Sigmoid colon (tissue), 7 donors: Measurements from ENCODE around the gene RNF157. TPM values are rescaled to one million over a fixed set of nuclear protein-coding genes. Genes with fewer than 3 reads are reported as not detected.
"Not testable (repeated sequence)": the region's sequence is repeated elsewhere in the genome, so short reads cannot be mapped to it uniquely, and the experiment has no call there.

Source experiments
- DNase-seq: peaks from one replicate; pipeline ENCODE4 v3.0.0-alpha.2; 2019
- H3K27ac ChIP-seq, 4 donors: fragments of 200-600 bp; sonication (generic); one replicate each; pipeline ENCODE4 v1.5.1; 2016 to 2019; ENCODE audit warnings: mild to moderate bottlenecking in 1 of 4
- H3K27me3 ChIP-seq, 3 donors: fragments of 200-600 bp; sonication (generic); one replicate each; pipeline ENCODE4 v1.5.1; 2019; ENCODE audit warnings: mild to moderate bottlenecking in 1 of 3
- H3K36me3 ChIP-seq, 4 donors: fragments of 200-600 bp; sonication (generic); one replicate each; pipeline ENCODE4 v1.5.1; 2016 to 2019
- H3K4me1 ChIP-seq, 4 donors: fragments of 200-600 bp; sonication (generic); one replicate each; pipeline ENCODE4 v1.5.1; 2017 to 2019
- H3K4me3 ChIP-seq, 4 donors: fragments of 200-600 bp; sonication (generic); one replicate each; pipeline ENCODE4 v1.5.1; 2017 to 2019; ENCODE audit warnings: mild to moderate bottlenecking in 2 of 4, moderate library complexity in 1 of 4
- H3K9me3 ChIP-seq, 4 donors: fragments of 200-600 bp in 3 of 4; sonication (generic) in 3 of 4; one replicate each; pipeline versions ENCODE4 v1.5.1 to v1.6.1; 2013 to 2019
- CTCF ChIP-seq, 4 experiments: fragments of 450-650 bp in 3 of 4; fragments of 200-600 bp in 1 of 4; IDR thresholded peaks; one replicate each; pipeline ENCODE4 v1.5.1; 2016 to 2019; ENCODE audit warnings: antibody characterized with exemption in 4 of 4, mild to moderate bottlenecking in 3 of 4, moderate library complexity in 2 of 4
- EP300 ChIP-seq, 4 donors: sonication (generic); formaldehyde crosslinking; IDR thresholded peaks; one replicate each; pipeline ENCODE4 v1.6.1; 2017; ENCODE audit warnings: antibody characterized with exemption in 4 of 4
- POLR2A ChIP-seq, 2 donors: fragments of 450-650 bp; IDR thresholded peaks; one replicate each; pipeline ENCODE4 v1.6.1; 2016; ENCODE audit warnings: antibody characterized with exemption in 2 of 2, mild to moderate bottlenecking in 2 of 2, moderate library complexity in 2 of 2
- POLR2AphosphoS5 ChIP-seq, 4 donors: sonication (generic); formaldehyde crosslinking; IDR thresholded peaks; one replicate each; pipeline ENCODE4 v1.6.1; 2017; ENCODE audit warnings: antibody characterized with exemption in 4 of 4
- WGBS, 2 donors: extraction: QIAGEN DNeasy Blood & Tissue Kit; methylation state at CpG; one replicate each; pipeline ENCODE4 v1.1.7; 2013; 5-methylcytosine and 5-hydroxymethylcytosine counted together
- intact Hi-C: fragments of 100-400 bp; cut with DNase I; formaldehyde crosslinking; loops from one replicate; pipeline ENCODE4 v1.15.1; 2023
- polyA plus RNA-seq, 3 donors: library from polyadenylated mRNA; stranded (reverse); fragments of 200-250 nt; gene quantifications; one replicate each; pipeline ENCODE4 v1.2.3, GENCODE V29; 2013
- total RNA-seq, 4 donors: library from RNA; depleted of rRNA; stranded (reverse); fragments of >200 nt; gene quantifications; one replicate each; pipeline ENCODE4 v1.1.0, GENCODE V29; 2016
- donor health status: healthy with polysubstance abuse.
- donor health status: Bipolar disorder and iron deficiency.
- donor health status: healthy.

The RNF157 gene
- total and polyA plus RNA-seq, 7 donors, result 3.1 to 29.5 (median 6.0) TPM

GRCh38 chr17:76247304-76247703 lies 7.0 kb upstream of the RNF157 start:
- DNase-seq, result no peak
- TF ChIP-seq EP300 (IDR thresholded peaks at IDR 0.05) (no peak), POLR2AphosphoS5 (IDR thresholded peaks at IDR 0.05) (no peak), POLR2A (IDR thresholded peaks at IDR 0.05) (no peak), CTCF (IDR thresholded peaks at IDR 0.05) (no peak)
- WGBS, 2 donors, result 84 to 89% methylated on average over 8 of the region's 8 CpGs
- no peak overlapping the region for H3K4me3 ChIP-seq
- H3K4me1 ChIP-seq, result no peaks in the 10 kb centered on the region
- peaks cover 0 to 12% (median 12%) of the 10 kb centered on the region in 3 donors for H3K27me3 ChIP-seq
- intact Hi-C loops, result no loop called here
- H3K36me3 ChIP-seq, result no peaks in the 10 kb centered on the region
- no peaks in the 10 kb centered on the region for H3K9me3 ChIP-seq
- H3K27ac ChIP-seq, result no peak overlapping the region

GRCh38 chr17:76246080-76247066 lies 6.1 kb upstream of the RNF157 start:
- Histone ChIP-seq H3K4me3 (no peak overlapping the region), H3K9me3 (no peaks in the 10 kb centered on the region), H3K36me3 (no peaks in the 10 kb centered on the region), H3K27ac (no peak overlapping the region), H3K27me3 (peaks cover 0 to 12% (median 12%) of the 10 kb centered on the region in 3 donors), H3K4me1 (peaks cover 0 to 4% (median 2%) of the 10 kb centered on the region in 4 donors)
- peak; percentile 44 for DNase-seq
- TF ChIP-seq POLR2AphosphoS5 (IDR thresholded peaks at IDR 0.05) (no peak), EP300 (IDR thresholded peaks at IDR 0.05) (no peak), CTCF (IDR thresholded peaks at IDR 0.05) (no peak), POLR2A (IDR thresholded peaks at IDR 0.05) (no peak)
- intact Hi-C loops, result no loop called here
- WGBS, 2 donors, result 58 to 62% methylated on average over 7 of the region's 7 CpGs

GRCh38 chr17:76244721-76245120 lies 4.4 kb upstream of the RNF157 start:
- H3K4me3 ChIP-seq, intact Hi-C loops, H3K9me3 ChIP-seq, H3K36me3 ChIP-seq, H3K27ac ChIP-seq: not testable (repeated sequence)
- WGBS, 2 donors, result 97 to 98% methylated on average over 8 of the region's 8 CpGs
- H3K4me1 ChIP-seq, result peaks cover 0 to 15% (median 9%) of the 10 kb centered on the region in 4 donors
- DNase-seq, result peak; percentile 10
- peaks cover 0 to 12% (median 12%) of the 10 kb centered on the region in 3 donors for H3K27me3 ChIP-seq

- Histone ChIP-seq H3K4me3 (no peak overlapping the region), H3K27ac (no peak overlapping the region), H3K4me1 (peaks cover 0 to 20% (median 14%) of the 10 kb centered on the region in 4 donors), H3K9me3 (no peaks in the 10 kb centered on the region), H3K36me3 (no peaks in the 10 kb centered on the region), H3K27me3 (peaks cover 0 to 12% (median 12%) of the 10 kb centered on the region in 3 donors)
- 69 to 87% methylated on average over 12 of the region's 12 CpGs for WGBS, 2 donors
- intact Hi-C loops, result no loop called here
- peak; percentile 64 for DNase-seq
- TF ChIP-seq POLR2A (IDR thresholded peaks at IDR 0.05) (no peak), EP300 (IDR thresholded peaks at IDR 0.05) (no peak), CTCF (IDR thresholded peaks at IDR 0.05) (no peak), POLR2AphosphoS5 (IDR thresholded peaks at IDR 0.05) (no peak)
Observed at GRCh38 chr17:76243826-76244679, 3.8 kb upstream of the RNF157 start.
